ENCODE measurements around the gene S100A11.

The S100A11 gene

DNA sequence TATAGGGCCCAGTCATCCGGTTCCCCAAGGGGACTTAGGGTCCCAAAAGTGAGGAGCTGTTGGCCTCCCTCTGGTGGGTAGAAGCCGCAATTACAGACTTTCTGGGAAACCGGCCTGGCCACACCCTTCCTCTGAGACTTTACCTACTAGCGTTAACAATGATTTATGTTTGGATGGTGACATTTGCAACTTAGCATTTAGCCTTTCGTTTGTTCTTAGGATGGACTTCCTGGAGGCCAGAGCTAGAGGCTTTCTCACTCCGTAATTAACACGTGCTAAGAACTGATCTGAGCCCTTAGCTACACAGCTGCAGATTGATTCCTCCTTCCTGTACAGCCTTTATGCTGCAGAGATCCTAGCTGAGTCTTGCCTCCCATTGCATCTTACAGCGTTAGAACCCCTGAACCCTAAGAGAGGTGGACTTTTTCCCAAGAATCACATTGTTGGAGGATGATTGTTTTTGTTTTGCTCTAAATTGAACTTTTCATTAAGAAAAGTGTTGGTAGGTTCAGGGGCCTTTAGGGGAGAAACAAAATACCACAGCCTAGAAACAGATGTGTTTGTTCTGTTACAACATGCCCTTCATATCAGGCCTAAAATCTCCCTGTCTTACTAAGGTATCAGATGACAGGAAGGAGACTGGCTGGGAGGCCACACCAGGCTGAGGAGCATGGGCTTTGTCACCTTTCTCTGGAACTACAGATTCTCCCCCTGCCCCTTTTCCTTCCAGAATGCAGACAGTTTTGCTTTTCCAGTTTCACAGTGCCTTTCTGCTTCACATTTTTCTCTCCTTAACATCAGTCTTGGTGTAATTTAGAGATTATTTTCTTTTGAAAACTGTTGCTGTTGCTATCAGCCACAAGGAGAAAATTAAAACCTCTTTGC, 1.9 kb downstream of the S100A11 start:
- peak overlapping the region; percentile 3 for H3K23ac ChIP-seq (ENCODE audit: low read length)
- H4K8ac ChIP-seq (ENCODE audit: low read depth, low read length): peak overlapping the region; percentile 87
- peak overlapping the region; percentile 87 for H3K14ac ChIP-seq (ENCODE audit: low read length)
- H4K91ac ChIP-seq (ENCODE audit: low read depth, low read length): peak overlapping the region; percentile 91
- H3K18ac ChIP-seq (ENCODE audit: low read length): peak overlapping the region; percentile 82
- no peaks in the 10 kb centered on the region for H3K9me3 ChIP-seq (ENCODE audit: insufficient read depth, low read depth, low read length)
- H3K79me2 ChIP-seq (ENCODE audit: control insufficient read depth, insufficient read depth, low read length, poor library complexity): peaks cover 22% of the 10 kb centered on the region
- peaks cover 8 to 25% of the 10 kb centered on the region in 2 experiments for H3K36me3 ChIP-seq (ENCODE audit: control insufficient read depth in 1 of 2, insufficient read depth in 2 of 2, low read length in 2 of 2)
- peak overlapping the region; percentile 45 for H4K12ac ChIP-seq (ENCODE audit: low read depth, low read length)
- H2BK5ac ChIP-seq (ENCODE audit: low read depth, low read length, poor library complexity): peak overlapping the region; percentile 92
- no peak overlapping the region for H2AFZ ChIP-seq (ENCODE audit: insufficient read depth, low read length, poor library complexity)
- peaks cover 9 to 12% of the 10 kb centered on the region in 2 experiments for H3K4me1 ChIP-seq (ENCODE audit: control insufficient read depth in 1 of 2, insufficient read depth in 2 of 2, low read length in 2 of 2)
- H2AK5ac ChIP-seq (ENCODE audit: low read length): peak overlapping the region; percentile 38
- H2BK120ac ChIP-seq (ENCODE audit: insufficient read depth, low read length, poor library complexity): peak overlapping the region; percentile 81
- peak overlapping the region; percentile 98 for H3K27ac ChIP-seq (ENCODE audit: low read depth, low read length)
- peak overlapping the region; percentile 94 for H3K4me2 ChIP-seq (ENCODE audit: low read length)
- peak overlapping the region; percentile 63 for H3K4ac ChIP-seq (ENCODE audit: low read depth, low read length)
- peak overlapping the region; percentile 82 for H3K9ac ChIP-seq (ENCODE audit: low read length)
- H3K4me3 ChIP-seq (ENCODE audit: low read depth, low read length): peak overlapping the region; percentile 63
- no CpG with 5 or more reads among the region's 8 CpGs for WGBS (ENCODE audit: extremely low coverage, insufficient coverage, insufficient read length)
- H3K27me3 ChIP-seq (ENCODE audit: insufficient read depth, low read length): no peaks in the 10 kb centered on the region
- peak; percentile 82 to 87 for DNase-seq
- H2BK12ac ChIP-seq (ENCODE audit: low read length): peak overlapping the region; percentile 70
- H3K79me1 ChIP-seq (ENCODE audit: low read length): peaks cover 26% of the 10 kb centered on the region

- Histone ChIP-seq H2BK5ac (ENCODE audit: low read depth, low read length, poor library complexity) (peak overlapping the region; percentile 92), H3K4me2 (ENCODE audit: low read length) (peak overlapping the region; percentile 94), H2BK120ac (ENCODE audit: insufficient read depth, low read length, poor library complexity) (peak overlapping the region; percentile 81), H3K9me3 (ENCODE audit: insufficient read depth, low read depth, low read length) (no peaks in the 10 kb centered on the region), H4K12ac (ENCODE audit: low read depth, low read length) (no peak overlapping the region), H3K79me1 (ENCODE audit: low read length) (peaks cover 26% of the 10 kb centered on the region), H2AFZ (ENCODE audit: insufficient read depth, low read length, poor library complexity) (no peak overlapping the region), H3K4me1 (ENCODE audit: control insufficient read depth in 1 of 2, insufficient read depth in 2 of 2, low read length in 2 of 2) (peaks cover 11 to 12% of the 10 kb centered on the region in 2 experiments), H4K8ac (ENCODE audit: low read depth, low read length) (peak overlapping the region; percentile 87), H3K14ac (ENCODE audit: low read length) (peak overlapping the region; percentile 87), H2BK12ac (ENCODE audit: low read length) (no peak overlapping the region), H3K79me2 (ENCODE audit: control insufficient read depth, insufficient read depth, low read length, poor library complexity) (peaks cover 22% of the 10 kb centered on the region), H3K9ac (ENCODE audit: low read length) (no peak overlapping the region), H3K18ac (ENCODE audit: low read length) (peak overlapping the region; percentile 90), H4K91ac (ENCODE audit: low read depth, low read length) (peak overlapping the region; percentile 91), H3K36me3 (ENCODE audit: control insufficient read depth in 1 of 2, insufficient read depth in 2 of 2, low read length in 2 of 2) (peaks cover 8 to 25% of the 10 kb centered on the region in 2 experiments), H3K27ac (ENCODE audit: low read depth, low read length) (peak overlapping the region; percentile 98), H2AK5ac (ENCODE audit: low read length) (no peak overlapping the region), H3K27me3 (ENCODE audit: insufficient read depth, low read length) (no peaks in the 10 kb centered on the region), H3K4me3 (ENCODE audit: low read depth, low read length) (no peak overlapping the region), H3K23ac (ENCODE audit: low read length) (no peak overlapping the region), H3K4ac (ENCODE audit: low read depth, low read length) (peak overlapping the region; percentile 63)
- WGBS (ENCODE audit: extremely low coverage, insufficient coverage, insufficient read length): no CpG with 5 or more reads among the region's 1 CpG
- no peak for DNase-seq
Measured at GRCh38 chr1:152034324-152034653, 2.5 kb downstream of the S100A11 start.

GRCh38 chr1:152029929-152030211, 6.9 kb downstream of the S100A11 start:
- WGBS (ENCODE audit: extremely low coverage, insufficient coverage, insufficient read length): no CpG with 5 or more reads among the region's 4 CpGs

GRCh38 chr1:152029144-152029928, 7.5 kb downstream of the S100A11 start:
- H2BK120ac ChIP-seq (ENCODE audit: insufficient read depth, low read length, poor library complexity): peak overlapping the region; percentile 25
- no CpG with 5 or more reads among the region's 8 CpGs for WGBS (ENCODE audit: extremely low coverage, insufficient coverage, insufficient read length)
- H4K91ac ChIP-seq (ENCODE audit: low read depth, low read length): peak overlapping the region; percentile 46
- peak overlapping the region; percentile 33 for H3K18ac ChIP-seq (ENCODE audit: low read length)
- H3K4ac ChIP-seq (ENCODE audit: low read depth, low read length): no peak overlapping the region
- no peak overlapping the region for H2AFZ ChIP-seq (ENCODE audit: insufficient read depth, low read length, poor library complexity)
- DNase-seq: peak; percentile 73 to 81
- no peaks in the 10 kb centered on the region for H3K27me3 ChIP-seq (ENCODE audit: insufficient read depth, low read length)
- peaks cover 8 to 25% of the 10 kb centered on the region in 2 experiments for H3K36me3 ChIP-seq (ENCODE audit: control insufficient read depth in 1 of 2, insufficient read depth in 2 of 2, low read length in 2 of 2)
- H3K4me3 ChIP-seq (ENCODE audit: low read depth, low read length): no peak overlapping the region
- H3K14ac ChIP-seq (ENCODE audit: low read length): no peak overlapping the region
- H3K79me2 ChIP-seq (ENCODE audit: control insufficient read depth, insufficient read depth, low read length, poor library complexity): peaks cover 4% of the 10 kb centered on the region
- H4K12ac ChIP-seq (ENCODE audit: low read depth, low read length): no peak overlapping the region
- H3K27ac ChIP-seq (ENCODE audit: low read depth, low read length): no peak overlapping the region
- H3K9me3 ChIP-seq (ENCODE audit: insufficient read depth, low read depth, low read length): no peaks in the 10 kb centered on the region
- H2BK12ac ChIP-seq (ENCODE audit: low read length): peak overlapping the region; percentile 62
- no peak overlapping the region for H3K4me2 ChIP-seq (ENCODE audit: low read length)
- H3K79me1 ChIP-seq (ENCODE audit: low read length): peaks cover 2% of the 10 kb centered on the region
- no peak overlapping the region for H4K8ac ChIP-seq (ENCODE audit: low read depth, low read length)
- no peak overlapping the region for H2BK5ac ChIP-seq (ENCODE audit: low read depth, low read length, poor library complexity)
- peaks cover 7 to 8% of the 10 kb centered on the region in 2 experiments for H3K4me1 ChIP-seq (ENCODE audit: control insufficient read depth in 1 of 2, insufficient read depth in 2 of 2, low read length in 2 of 2)
- no peak overlapping the region for H2AK5ac ChIP-seq (ENCODE audit: low read length)
- H3K9ac ChIP-seq (ENCODE audit: low read length): no peak overlapping the region
- H3K23ac ChIP-seq (ENCODE audit: low read length): no peak overlapping the region

More at GRCh38 chr1:152029929-152030211, 6.9 kb downstream of the S100A11 start:
- no peak overlapping the region for H3K4ac ChIP-seq (ENCODE audit: low read depth, low read length)
- peaks cover 8 to 25% of the 10 kb centered on the region in 2 experiments for H3K36me3 ChIP-seq (ENCODE audit: control insufficient read depth in 1 of 2, insufficient read depth in 2 of 2, low read length in 2 of 2)
- no peak overlapping the region for H3K14ac ChIP-seq (ENCODE audit: low read length)
- H3K4me3 ChIP-seq (ENCODE audit: low read depth, low read length): no peak overlapping the region
- no peak overlapping the region for H2BK5ac ChIP-seq (ENCODE audit: low read depth, low read length, poor library complexity)
- no peak overlapping the region for H3K27ac ChIP-seq (ENCODE audit: low read depth, low read length)
- H2AFZ ChIP-seq (ENCODE audit: insufficient read depth, low read length, poor library complexity): no peak overlapping the region
- peaks cover 8 to 9% of the 10 kb centered on the region in 2 experiments for H3K4me1 ChIP-seq (ENCODE audit: control insufficient read depth in 1 of 2, insufficient read depth in 2 of 2, low read length in 2 of 2)
- no peaks in the 10 kb centered on the region for H3K27me3 ChIP-seq (ENCODE audit: insufficient read depth, low read length)
- peak overlapping the region; percentile 35 for H2AK5ac ChIP-seq (ENCODE audit: low read length)
- H3K9me3 ChIP-seq (ENCODE audit: insufficient read depth, low read depth, low read length): no peaks in the 10 kb centered on the region
- H3K79me1 ChIP-seq (ENCODE audit: low read length): peaks cover 6% of the 10 kb centered on the region
- DNase-seq: no peak
- no peak overlapping the region for H2BK120ac ChIP-seq (ENCODE audit: insufficient read depth, low read length, poor library complexity)
- H3K9ac ChIP-seq (ENCODE audit: low read length): no peak overlapping the region
- no peak overlapping the region for H2BK12ac ChIP-seq (ENCODE audit: low read length)
- no peak overlapping the region for H4K12ac ChIP-seq (ENCODE audit: low read depth, low read length)
- no peak overlapping the region for H3K23ac ChIP-seq (ENCODE audit: low read length)
- H4K91ac ChIP-seq (ENCODE audit: low read depth, low read length): no peak overlapping the region
- no peak overlapping the region for H3K4me2 ChIP-seq (ENCODE audit: low read length)
- H3K18ac ChIP-seq (ENCODE audit: low read length): peak overlapping the region; percentile 40
- peaks cover 9% of the 10 kb centered on the region for H3K79me2 ChIP-seq (ENCODE audit: control insufficient read depth, insufficient read depth, low read length, poor library complexity)
- H4K8ac ChIP-seq (ENCODE audit: low read depth, low read length): no peak overlapping the region

All from trophoblast cell (in vitro differentiated cells and primary cell).